WTC11 (cell line): ENCODE results near the gene INPP4A. TPM values are rescaled to one million over a fixed set of nuclear protein-coding genes. Genes with fewer than 3 reads are reported as not detected.

Source experiments
- ATAC-seq: fragments of 200-7000 bp; cut with Tn5 transposase; 2 replicates; pipeline ENCODE4 v1.10.0; 2021; ENCODE audit warnings: mild to moderate bottlenecking, moderate library complexity
- CTCF ChIA-PET: fragments of 300-600 bp; sonication (Branson Sonifier 250); formaldehyde crosslinking; loops from one replicate; lab custom pipeline; 2021; ENCODE audit warnings: antibody characterized with exemption; lab: Charles Lee
- POLR2A ChIA-PET: fragments of 350-600 bp; sonication (Branson Sonifier 250); formaldehyde crosslinking; loops from one replicate; lab custom pipeline; 2021; ENCODE audit warnings: antibody characterized with exemption; lab: Charles Lee
- DNase-seq: peaks from one replicate; pipeline ENCODE4 v3.0.0; 2021; ENCODE audit warnings: low spot score
- H3K27ac Mint-ChIP-seq: 2 replicates; pipeline ENCODE4 v1.8.0; 2021; ENCODE audit warnings: mixed read lengths
- H3K27me3 Mint-ChIP-seq: 2 replicates; pipeline ENCODE4 v1.8.0; 2021; ENCODE audit warnings: low read depth, mild to moderate bottlenecking, moderate library complexity, mixed read lengths
- H3K36me3 Mint-ChIP-seq: 2 replicates; pipeline ENCODE4 v1.8.0; 2021; ENCODE audit warnings: mixed read lengths
- H3K4me1 Mint-ChIP-seq: 2 replicates; pipeline ENCODE4 v1.8.0; 2022; ENCODE audit warnings: mixed read lengths
- H3K4me3 Mint-ChIP-seq: 2 replicates; pipeline ENCODE4 v1.8.0; 2021; ENCODE audit warnings: mild to moderate bottlenecking, moderate library complexity, mixed read lengths
- H3K9me3 Mint-ChIP-seq: 2 replicates; pipeline ENCODE4 v1.8.0; 2021; ENCODE audit warnings: mixed read lengths
- AR ChIP-seq: fragments of 250-450 bp; sonication (Bioruptor Pico); IDR thresholded peaks from 2 replicates; pipeline ENCODE4 v1.9.0; 2021; ENCODE audit warnings: mild to moderate bottlenecking
- ARID4B ChIP-seq: sonication (generic); formaldehyde crosslinking; IDR thresholded peaks from 2 replicates; pipeline ENCODE4 v1.8.0; 2023; ENCODE audit warnings: missing genetic modification reagents, mild to moderate bottlenecking, borderline replicate concordance
- ERG ChIP-seq: fragments of 250-450 bp; sonication (Bioruptor Pico); IDR thresholded peaks from 2 replicates; pipeline ENCODE4 v1.8.0; 2021; ENCODE audit warnings: mild to moderate bottlenecking
- ESRRA ChIP-seq: sonication (generic); formaldehyde crosslinking; IDR thresholded peaks from 2 replicates; pipeline ENCODE4 v1.8.1; 2022; ENCODE audit warnings: mild to moderate bottlenecking, missing genetic modification reagents, borderline replicate concordance
- FOXJ3 ChIP-seq: sonication (generic); formaldehyde crosslinking; IDR thresholded peaks from 2 replicates; pipeline ENCODE4 v1.9.0; 2021; ENCODE audit warnings: missing genetic modification reagents, mild to moderate bottlenecking, borderline replicate concordance
- GABPB1 ChIP-seq: sonication (generic); formaldehyde crosslinking; IDR thresholded peaks from 2 replicates; pipeline ENCODE4 v1.8.1; 2023; ENCODE audit warnings: mild to moderate bottlenecking, missing genetic modification reagents
- HMGA2 ChIP-seq: fragments of 250-450 bp; sonication (Bioruptor Pico); IDR thresholded peaks from 2 replicates; pipeline ENCODE4 v1.4.0; 2021; ENCODE audit warnings: mild to moderate bottlenecking, moderate library complexity
- JAZF1 ChIP-seq: fragments of 250-450 bp; sonication (Bioruptor Pico); IDR thresholded peaks from 2 replicates; pipeline ENCODE4 v1.9.0; 2021; ENCODE audit warnings: moderate library complexity, mild to moderate bottlenecking, inconsistent platforms
- MLX ChIP-seq: sonication (generic); formaldehyde crosslinking; IDR thresholded peaks from 2 replicates; pipeline ENCODE4 v1.8.1; 2023; ENCODE audit warnings: mild to moderate bottlenecking, missing genetic modification reagents, moderate library complexity
- PREB ChIP-seq: sonication (generic); formaldehyde crosslinking; IDR thresholded peaks from 2 replicates; pipeline ENCODE4 v1.8.1; 2022; ENCODE audit warnings: mild to moderate bottlenecking, missing genetic modification reagents, moderate library complexity, borderline replicate concordance
- STAT6 ChIP-seq: sonication (generic); formaldehyde crosslinking; conservative IDR thresholded peaks from 2 replicates; pipeline ENCODE4 v1.8.1; 2023; ENCODE audit warnings: mild to moderate bottlenecking, low read depth, missing genetic modification reagents, moderate library complexity
- TEAD1 ChIP-seq: sonication (generic); formaldehyde crosslinking; IDR thresholded peaks from 2 replicates; pipeline ENCODE4 v1.8.0; 2022; ENCODE audit warnings: mild to moderate bottlenecking, missing genetic modification reagents
- USF1 ChIP-seq: sonication (generic); formaldehyde crosslinking; IDR thresholded peaks from 2 replicates; pipeline ENCODE4 v1.8.0; 2022; ENCODE audit warnings: mild to moderate bottlenecking, missing genetic modification reagents
- USF2 ChIP-seq: sonication (generic); formaldehyde crosslinking; IDR thresholded peaks from 2 replicates; pipeline ENCODE4 v1.8.1; 2023; ENCODE audit warnings: mild to moderate bottlenecking, missing genetic modification reagents, moderate library complexity
- total RNA-seq: library from RNA; stranded (reverse); gene quantifications from 3 replicates; pipeline ENCODE4 v1.2.3, GENCODE V29; 2021

INPP4A gene
- total RNA-seq, 1 experiment from 2014 or later = 38.3 TPM

- no peak for TF ChIP-seq ARID4B (CRISPR knock-in tag)
- TF ChIP-seq PREB (CRISPR knock-in tag) = no peak
Observed at GRCh38 chr2:98519156-98519555, 74.5 kb downstream of the INPP4A start (continued).

GRCh38 chr2:98519851-98520250 lies 75.2 kb downstream of the INPP4A start:
- CTCF ChIA-PET = interaction anchor here (1.8 kb wide), 1 partner anchor 32 kb away, joined by 7 read pairs; no protein-coding TSS in a partner anchor
- ATAC-seq = no peak
- no peak for TF ChIP-seq ESRRA (CRISPR knock-in tag)
- TF ChIP-seq ERG (CRISPR knock-in tag) = no peak
- no peak for TF ChIP-seq FOXJ3 (CRISPR knock-in tag)
- TF ChIP-seq PREB (CRISPR knock-in tag) = no peak
- no peak for TF ChIP-seq USF1
- no peak for TF ChIP-seq MLX (CRISPR knock-in tag)
- TF ChIP-seq JAZF1 = no peak
- TF ChIP-seq AR = no peak
- no peak for TF ChIP-seq GABPB1 (CRISPR knock-in tag)
- no peak for TF ChIP-seq STAT6 (CRISPR knock-in tag)
- no peak for TF ChIP-seq TEAD1 (CRISPR knock-in tag)
- no peak for TF ChIP-seq USF2
- TF ChIP-seq HMGA2 (CRISPR knock-in tag) = no peak

More at GRCh38 chr2:98519851-98520250, 75.2 kb downstream of the INPP4A start:
- no peak overlapping the region for H3K4me3 Mint-ChIP-seq
- H3K27me3 Mint-ChIP-seq = no peaks in the 10 kb centered on the region
- H3K4me1 Mint-ChIP-seq = peaks cover 6% of the 10 kb centered on the region
- POLR2A ChIA-PET = no interaction called here
- peaks cover 15% of the 10 kb centered on the region for H3K36me3 Mint-ChIP-seq
- peaks cover 4% of the 10 kb centered on the region; the same call in 1 of the 2 replicates for H3K9me3 Mint-ChIP-seq
- H3K27ac Mint-ChIP-seq = no peak overlapping the region
- DNase-seq = no peak
